GM21526 (cell line): ENCODE measurements around the gene CTNNA2.

Source experiments
- ATAC-seq: cut with Tn5 transposase; IDR thresholded peaks from one replicate; pipeline ENCODE4 v1.9.1; 2021; ENCODE audit warnings: moderate library complexity; ENCODE audit not compliant: unreplicated experiment, low FRiP score

CTNNA2 gene

GRCh38 chr2:80410346-80410745 lies 897.5 kb downstream of the CTNNA2 start:
- ATAC-seq, result no peak

GRCh38 chr2:80413136-80413535 lies 900.3 kb downstream of the CTNNA2 start:
- ATAC-seq, result no peak

GRCh38 chr2:80417737-80418136 lies 904.9 kb downstream of the CTNNA2 start:
- ATAC-seq, result no peak

- no peak for ATAC-seq
These were observed 907.8 kb downstream of the CTNNA2 start for GRCh38 chr2:80420530-80421208.

GRCh38 chr2:80429251-80429650 lies 916.4 kb downstream of the CTNNA2 start:
- no peak for ATAC-seq

DNA sequence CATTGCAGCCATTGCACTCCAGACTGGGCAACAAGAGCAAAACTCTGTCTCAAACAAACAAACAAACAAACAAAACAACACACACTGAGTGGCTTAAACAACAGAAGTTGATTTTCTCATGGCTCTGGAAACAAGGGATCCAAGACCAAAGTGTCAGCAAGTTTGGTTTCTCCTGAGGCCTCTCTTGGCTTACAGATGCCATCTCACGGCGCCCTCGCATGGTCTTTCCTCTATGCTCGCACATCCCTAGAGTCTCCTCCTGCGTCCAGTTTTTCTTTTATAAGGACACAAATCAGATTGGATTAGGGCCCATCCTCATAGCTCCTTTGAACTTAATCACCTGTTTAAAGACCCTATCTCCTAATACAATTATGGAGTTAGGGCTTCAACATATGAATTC lies 925.1 kb downstream of the CTNNA2 start:
- ATAC-seq, result no peak

DNA sequence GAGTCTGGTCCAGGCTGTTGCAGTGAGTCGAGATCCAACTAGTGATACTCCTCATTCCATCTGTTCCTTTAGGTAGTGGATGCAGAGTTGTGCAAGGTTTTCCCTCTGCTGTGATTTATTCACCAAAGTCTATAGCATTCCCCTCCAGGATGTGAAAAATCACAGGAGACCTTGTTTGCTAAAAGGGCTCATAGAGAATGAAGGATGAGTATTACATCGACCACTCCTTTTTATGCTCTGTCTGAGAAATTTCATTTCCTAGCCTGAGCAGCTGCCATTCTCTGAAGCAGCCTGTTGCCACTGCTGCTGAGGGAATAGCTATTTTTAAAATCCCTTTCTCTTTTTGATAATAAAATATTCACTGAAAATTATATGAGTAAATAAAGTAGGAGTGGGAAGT lies 925.8 kb downstream of the CTNNA2 start:
- no peak for ATAC-seq

- ATAC-seq, result no peak
These were observed 941.8 kb downstream of the CTNNA2 start for GRCh38 chr2:80454628-80455027.

- ATAC-seq, result no peak
These were observed 946.2 kb downstream of the CTNNA2 start for GRCh38 chr2:80459028-80459427.

GRCh38 chr2:80461505-80462197 lies 948.8 kb downstream of the CTNNA2 start:
- ATAC-seq, result no peak

- ATAC-seq, result no peak
These were observed 949.8 kb downstream of the CTNNA2 start for GRCh38 chr2:80462654-80463053.

DNA sequence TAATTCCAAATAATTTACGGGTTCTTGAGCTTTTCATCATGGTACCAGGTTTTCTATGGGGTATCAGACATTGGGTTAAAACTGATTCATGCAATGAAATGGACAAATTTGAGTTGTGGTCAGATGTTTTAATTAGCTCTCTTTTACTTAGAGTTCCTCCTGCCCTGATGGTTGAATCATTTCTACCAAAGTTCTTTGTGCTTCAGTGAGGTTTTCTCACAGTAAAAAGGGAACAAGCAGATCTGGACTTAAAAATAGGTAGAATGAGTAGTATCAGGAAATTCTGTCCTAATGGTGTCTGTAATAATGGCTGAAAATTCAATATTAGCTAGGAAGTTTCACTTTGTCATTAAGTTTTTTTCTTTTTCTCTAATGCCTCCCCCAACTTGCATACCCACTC lies 951.4 kb downstream of the CTNNA2 start:
- ATAC-seq, result no peak

DNA sequence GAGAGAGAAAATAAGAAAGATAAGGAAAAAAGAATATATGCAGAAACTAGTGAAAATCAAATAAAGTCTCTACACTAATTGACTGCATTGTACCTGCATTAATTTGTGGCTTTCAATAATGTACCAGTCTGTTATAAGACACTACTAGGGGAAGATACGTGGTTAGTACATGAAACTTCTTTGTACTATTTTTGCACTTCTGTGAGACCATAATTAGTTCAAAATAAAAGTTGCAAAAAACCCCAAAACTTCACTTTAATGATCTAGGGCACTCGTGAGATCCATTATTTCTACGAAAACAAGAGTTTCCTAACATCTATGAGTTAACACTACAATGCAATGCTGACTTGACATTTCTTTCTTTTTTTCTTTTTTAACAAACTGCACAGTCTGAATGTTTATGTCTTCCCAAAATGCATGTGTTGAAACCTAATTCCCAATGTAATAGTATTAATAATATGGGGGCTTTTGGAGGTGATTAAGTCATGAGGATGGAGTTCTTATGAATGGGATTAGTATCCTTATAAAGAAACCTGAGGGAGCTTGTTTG lies 954.5 kb downstream of the CTNNA2 start:
- no peak for ATAC-seq

DNA sequence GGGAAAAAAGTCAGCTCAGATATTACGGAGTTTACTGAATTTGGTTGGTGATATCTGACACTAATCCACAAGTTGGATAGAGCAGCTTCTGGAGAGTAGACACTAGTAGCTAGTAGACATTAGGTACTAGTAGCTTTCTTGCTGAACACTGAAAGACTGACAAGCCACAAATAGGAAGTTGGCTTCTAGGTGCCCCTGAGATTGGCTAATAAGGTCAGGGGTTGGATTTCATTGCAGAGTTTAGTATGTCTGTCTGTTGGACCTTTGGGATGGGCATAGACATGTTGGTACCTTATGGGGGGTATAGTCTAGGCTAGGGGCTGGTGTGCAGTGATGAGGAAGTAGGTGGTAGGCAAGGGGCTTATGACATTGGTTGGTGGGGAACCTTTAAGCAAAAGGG lies 956.6 kb downstream of the CTNNA2 start:
- ATAC-seq, result no peak

- no peak for ATAC-seq
These were observed 960.2 kb downstream of the CTNNA2 start for GRCh38 chr2:80473069-80473468.

DNA sequence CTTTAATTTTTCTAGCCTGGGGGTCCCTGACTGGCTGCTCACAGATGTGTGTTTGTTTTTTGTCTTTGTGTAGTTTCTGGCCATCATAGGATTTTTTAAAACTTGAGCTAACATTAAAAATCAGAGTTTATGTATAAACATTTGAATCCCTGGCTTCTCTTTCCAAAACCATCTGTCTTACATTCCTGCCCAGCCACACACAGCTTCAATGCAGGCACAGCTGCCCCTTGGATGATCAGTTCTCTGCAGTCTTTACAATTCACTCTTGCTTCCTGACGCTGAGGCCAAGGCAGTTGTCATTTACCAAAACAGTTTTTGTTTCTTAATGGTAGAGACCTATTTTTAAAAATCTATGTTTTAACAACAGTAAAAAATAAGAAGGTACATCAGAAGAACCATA lies 960.9 kb downstream of the CTNNA2 start:
- no peak for ATAC-seq

- no peak for ATAC-seq
These were observed 963.1 kb downstream of the CTNNA2 start for GRCh38 chr2:80475970-80476369.

- no peak for ATAC-seq
These were observed 963.8 kb downstream of the CTNNA2 start for GRCh38 chr2:80476535-80477117.

DNA sequence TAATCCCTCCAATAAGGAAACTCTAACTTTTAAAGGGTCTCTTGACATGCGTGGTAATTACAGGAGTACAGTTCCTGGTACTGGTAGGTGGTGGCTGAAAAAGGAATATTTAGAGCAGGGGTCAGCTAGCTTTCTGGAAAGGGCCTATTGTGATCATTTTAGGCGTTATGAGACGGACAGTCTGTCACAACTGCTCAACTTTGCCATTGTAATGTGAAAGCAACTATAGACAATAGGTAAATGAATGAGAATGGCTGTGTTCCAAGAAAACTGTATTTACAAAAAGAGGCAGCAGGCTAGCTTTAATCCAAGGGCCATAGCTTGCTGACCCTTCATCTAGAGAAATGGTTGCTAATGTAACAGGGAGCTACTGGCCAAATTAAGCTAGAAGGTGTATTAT lies 969.4 kb downstream of the CTNNA2 start:
- ATAC-seq, result no peak

- no peak for ATAC-seq
These were observed 976.9 kb downstream of the CTNNA2 start for GRCh38 chr2:80489717-80490116.

GRCh38 chr2:80490964-80491363 lies 978.1 kb downstream of the CTNNA2 start:
- ATAC-seq, result no peak

DNA sequence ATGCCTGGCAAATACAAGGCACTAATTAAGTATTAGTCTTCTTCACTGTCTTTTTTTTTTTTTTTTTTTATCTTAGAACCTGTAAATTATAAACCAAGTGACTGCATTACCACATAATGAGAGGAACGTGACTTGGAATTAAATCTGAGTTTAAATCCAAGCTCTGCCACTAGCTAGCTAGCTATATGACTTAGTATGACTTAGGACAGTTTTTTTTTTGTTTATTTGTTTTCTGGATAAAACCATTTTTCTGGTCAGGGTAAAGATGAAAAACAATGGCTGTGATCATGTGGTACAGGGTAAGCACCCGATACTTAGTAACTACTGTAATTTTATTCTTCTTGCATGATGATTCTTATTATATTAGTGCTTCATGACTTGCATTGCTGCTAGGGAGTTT lies 983.5 kb downstream of the CTNNA2 start:
- ATAC-seq, result no peak
